HEK293 (cell line): ENCODE results near the gene PTPDC1.

Experiments used
- CTCF ChIA-PET: fragments of 350-600 bp; formaldehyde crosslinking; extraction: SDS; loops from one replicate; lab custom pipeline; 2021; ENCODE audit warnings: antibody characterized with exemption; lab: Yijun Ruan, JAX
- POLR2A ChIA-PET: fragments of 300-600 bp; formaldehyde crosslinking; extraction: SDS; loops from one replicate; lab custom pipeline; 2020; ENCODE audit warnings: antibody characterized with exemption, inconsistent platforms; lab: Yijun Ruan, JAX
- H3K27ac ChIP-seq: fragments of 200-500 bp; sonication (Bioruptor generic); 2 replicates; pipeline ENCODE4 v1.5.1; 2014; ENCODE audit warnings: low read depth, low read length, control low read depth, inconsistent platforms; ENCODE audit errors: extremely low read depth
- H3K36me3 ChIP-seq, 2 experiments: fragments of 200-500 bp in 1 of 2; sonication (Bioruptor generic) in 1 of 2; 1 replicate in 1 of 2; 2 replicates in 1 of 2; pipeline ENCODE4 v1.5.1; 2014 to 2017; ENCODE audit warnings: inconsistent platforms in 2 of 2, low read length in 2 of 2; ENCODE audit not compliant: control insufficient read depth in 2 of 2, insufficient read depth in 1 of 2
- H3K4me1 ChIP-seq: fragments of 200-500 bp; sonication (Bioruptor generic); 2 replicates; pipeline ENCODE4 v1.5.1; 2014; ENCODE audit warnings: mild to moderate bottlenecking, low read length, inconsistent platforms; ENCODE audit not compliant: control insufficient read depth, insufficient read depth
- H3K4me3 ChIP-seq: 2 replicates; pipeline ENCODE4 v1.5.1; 2011; ENCODE audit warnings: low read depth, mild to moderate bottlenecking, control low read depth, low read length, moderate library complexity
- H3K9me3 ChIP-seq: fragments of 200-500 bp; sonication (Bioruptor generic); 2 replicates; pipeline ENCODE4 v1.5.1; 2014; ENCODE audit warnings: low read depth, low read length, inconsistent platforms; ENCODE audit not compliant: control insufficient read depth, insufficient read depth
- ZBTB11 ChIP-seq: fragments of 450-650 bp; formaldehyde crosslinking; conservative IDR thresholded peaks from 2 replicates; pipeline ENCODE4 v1.5.1; 2016; ENCODE audit warnings: low read depth, missing biosample characterization, missing genetic modification characterization
- ZIC2 ChIP-seq: fragments of 450-650 bp; formaldehyde crosslinking; IDR thresholded peaks from 2 replicates; pipeline ENCODE4 v1.5.1; 2016; ENCODE audit warnings: missing biosample characterization, missing genetic modification characterization
- ZNF133 ChIP-seq: fragments of 450-650 bp; formaldehyde crosslinking; IDR thresholded peaks from 2 replicates; pipeline ENCODE4 v1.5.1; 2016; ENCODE audit warnings: missing biosample characterization, missing genetic modification characterization
- ZNF302 ChIP-seq: fragments of 450-650 bp; formaldehyde crosslinking; IDR thresholded peaks from 2 replicates; pipeline ENCODE4 v1.5.1; 2016; ENCODE audit warnings: missing biosample characterization, missing genetic modification characterization, low read depth
- ZNF488 ChIP-seq: fragments of 450-650 bp; formaldehyde crosslinking; IDR thresholded peaks from 2 replicates; pipeline ENCODE4 v1.5.1; 2016; ENCODE audit warnings: missing biosample characterization, missing genetic modification characterization
- ZNF623 ChIP-seq: fragments of 450-650 bp; formaldehyde crosslinking; IDR thresholded peaks from 2 replicates; pipeline ENCODE4 v1.5.1; 2016; ENCODE audit warnings: missing biosample characterization, missing genetic modification characterization
- ZNF660 ChIP-seq: fragments of 450-650 bp; IDR thresholded peaks from 2 replicates; pipeline ENCODE4 v1.5.1; 2018; ENCODE audit warnings: missing biosample characterization, mild to moderate bottlenecking, missing genetic modification characterization
- ZNF664 ChIP-seq: fragments of 450-650 bp; formaldehyde crosslinking; IDR thresholded peaks from 2 replicates; pipeline ENCODE4 v1.5.1; 2016; ENCODE audit warnings: missing biosample characterization, missing genetic modification characterization
- ZNF843 ChIP-seq: fragments of 450-650 bp; formaldehyde crosslinking; IDR thresholded peaks from 2 replicates; pipeline ENCODE4 v1.5.1; 2016; ENCODE audit warnings: missing biosample characterization, missing genetic modification characterization
- ZSCAN18 ChIP-seq: fragments of 450-650 bp; formaldehyde crosslinking; IDR thresholded peaks from 2 replicates; pipeline ENCODE4 v1.5.1; 2016; ENCODE audit warnings: missing biosample characterization, missing genetic modification characterization
- TF ChIP-seq, protein P1 (sequence below): fragments of 450-650 bp; formaldehyde crosslinking; IDR thresholded peaks from 2 replicates; pipeline ENCODE4 v1.5.1; 2017; ENCODE audit warnings: missing biosample characterization, missing genetic modification characterization
- TF ChIP-seq, protein P2 (sequence below): fragments of 450-650 bp; formaldehyde crosslinking; IDR thresholded peaks from 2 replicates; pipeline ENCODE4 v1.5.1; 2017; ENCODE audit warnings: missing biosample characterization, missing genetic modification characterization
- TF ChIP-seq, protein P3 (sequence below): fragments of 450-650 bp; formaldehyde crosslinking; IDR thresholded peaks from 2 replicates; pipeline ENCODE4 v1.5.1; 2016; ENCODE audit warnings: missing biosample characterization, missing genetic modification characterization

PTPDC1 gene

GRCh38 chr9:94147776-94148175 lies 63.5 kb downstream of the PTPDC1 start:
- Histone ChIP-seq H3K4me1 (no peaks in the 10 kb centered on the region), H3K4me3 (no peak overlapping the region), H3K9me3 (no peaks in the 10 kb centered on the region), H3K36me3 (no peaks in the 10 kb centered on the region)
- POLR2A ChIA-PET, result no interaction called here
- CTCF ChIA-PET, result interaction anchor here (0.6 kb wide), 2 partner anchors 43 to 82 kb away, joined by 3 to 4 read pairs; no protein-coding TSS in a partner anchor
- TF ChIP-seq ZIC2, result no peak
- TF ChIP-seq, protein P1, sequence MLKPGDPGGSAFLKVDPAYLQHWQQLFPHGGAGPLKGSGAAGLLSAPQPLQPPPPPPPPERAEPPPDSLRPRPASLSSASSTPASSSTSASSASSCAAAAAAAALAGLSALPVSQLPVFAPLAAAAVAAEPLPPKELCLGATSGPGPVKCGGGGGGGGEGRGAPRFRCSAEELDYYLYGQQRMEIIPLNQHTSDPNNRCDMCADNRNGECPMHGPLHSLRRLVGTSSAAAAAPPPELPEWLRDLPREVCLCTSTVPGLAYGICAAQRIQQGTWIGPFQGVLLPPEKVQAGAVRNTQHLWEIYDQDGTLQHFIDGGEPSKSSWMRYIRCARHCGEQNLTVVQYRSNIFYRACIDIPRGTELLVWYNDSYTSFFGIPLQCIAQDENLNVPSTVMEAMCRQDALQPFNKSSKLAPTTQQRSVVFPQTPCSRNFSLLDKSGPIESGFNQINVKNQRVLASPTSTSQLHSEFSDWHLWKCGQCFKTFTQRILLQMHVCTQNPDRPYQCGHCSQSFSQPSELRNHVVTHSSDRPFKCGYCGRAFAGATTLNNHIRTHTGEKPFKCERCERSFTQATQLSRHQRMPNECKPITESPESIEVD, result no peak
- TF ChIP-seq ZNF302 (tag by site-specific recombination), result no peak
- no peak for TF ChIP-seq ZNF488 (tag by site-specific recombination)
- TF ChIP-seq ZSCAN18 (tag by site-specific recombination), result no peak
- TF ChIP-seq, protein P2, sequence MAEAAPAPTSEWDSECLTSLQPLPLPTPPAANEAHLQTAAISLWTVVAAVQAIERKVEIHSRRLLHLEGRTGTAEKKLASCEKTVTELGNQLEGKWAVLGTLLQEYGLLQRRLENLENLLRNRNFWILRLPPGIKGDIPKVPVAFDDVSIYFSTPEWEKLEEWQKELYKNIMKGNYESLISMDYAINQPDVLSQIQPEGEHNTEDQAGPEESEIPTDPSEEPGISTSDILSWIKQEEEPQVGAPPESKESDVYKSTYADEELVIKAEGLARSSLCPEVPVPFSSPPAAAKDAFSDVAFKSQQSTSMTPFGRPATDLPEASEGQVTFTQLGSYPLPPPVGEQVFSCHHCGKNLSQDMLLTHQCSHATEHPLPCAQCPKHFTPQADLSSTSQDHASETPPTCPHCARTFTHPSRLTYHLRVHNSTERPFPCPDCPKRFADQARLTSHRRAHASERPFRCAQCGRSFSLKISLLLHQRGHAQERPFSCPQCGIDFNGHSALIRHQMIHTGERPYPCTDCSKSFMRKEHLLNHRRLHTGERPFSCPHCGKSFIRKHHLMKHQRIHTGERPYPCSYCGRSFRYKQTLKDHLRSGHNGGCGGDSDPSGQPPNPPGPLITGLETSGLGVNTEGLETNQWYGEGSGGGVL (tag by site-specific recombination), result no peak
- TF ChIP-seq ZBTB11, result no peak
- TF ChIP-seq ZNF843 (tag by site-specific recombination), result no peak
- TF ChIP-seq ZNF660 (tag by site-specific recombination), result no peak
- TF ChIP-seq ZNF623 (tag by site-specific recombination), result no peak
- no peak for TF ChIP-seq ZNF664 (tag by site-specific recombination)
- TF ChIP-seq, all 188 proteins: peak for 0
- H3K27ac ChIP-seq, result no peak overlapping the region

GRCh38 chr9:94148419-94148818 lies 64.2 kb downstream of the PTPDC1 start:
- Histone ChIP-seq H3K4me3 (no peak overlapping the region), H3K4me1 (no peaks in the 10 kb centered on the region), H3K27ac (no peak overlapping the region), H3K9me3 (no peaks in the 10 kb centered on the region), H3K36me3 (no peaks in the 10 kb centered on the region)
- TF ChIP-seq ZNF664 (tag by site-specific recombination) (no peak), ZNF133 (0 out of 2 replicates have a peak, but pooled peaks have one; percentile 45), ZIC2 (peak; percentile 76)
- TF ChIP-seq, protein P3, sequence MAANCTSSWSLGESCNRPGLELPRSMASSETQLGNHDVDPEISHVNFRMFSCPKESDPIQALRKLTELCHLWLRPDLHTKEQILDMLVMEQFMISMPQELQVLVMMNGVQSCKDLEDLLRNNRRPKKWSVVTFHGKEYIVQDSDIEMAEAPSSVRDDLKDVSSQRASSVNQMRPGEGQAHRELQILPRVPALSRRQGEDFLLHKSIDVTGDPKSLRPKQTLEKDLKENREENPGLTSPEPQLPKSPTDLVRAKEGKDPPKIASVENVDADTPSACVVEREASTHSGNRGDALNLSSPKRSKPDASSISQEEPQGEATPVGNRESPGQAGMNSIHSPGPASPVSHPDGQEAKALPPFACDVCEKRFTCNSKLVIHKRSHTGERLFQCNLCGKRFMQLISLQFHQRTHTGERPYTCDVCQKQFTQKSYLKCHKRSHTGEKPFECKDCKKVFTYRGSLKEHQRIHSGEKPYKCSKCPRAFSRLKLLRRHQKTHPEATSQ, result no peak
- ChIA-PET CTCF (interaction anchor here (0.6 to 1.2 kb wide), 3 partner anchors 12 to 83 kb away, joined by 3 to 7 read pairs (median 3); no protein-coding TSS in a partner anchor), POLR2A (no interaction called here)
